ENCODE results near the gene PCNX2.

- TF ChIP-seq CTCF (conservative IDR thresholded peaks at IDR 0.05; ENCODE audit: low read depth, low read length) (no peak), EZH2 (IDR thresholded peaks at IDR 0.05; ENCODE audit: borderline replicate concordance, low read depth, low read length, poor library complexity, severe bottlenecking) (no peak)
These were observed 300.3 kb downstream of the PCNX2 start for GRCh38 chr1:232995189-232995588.
